ENCODE measurements around the gene EMD.

The EMD gene

GRCh38 chrX:154348646-154349358 is 30.3 kb upstream of the EMD start:
- WGBS, 2 experiments, result 93 to 95% methylated on average over 24 of the region's 24 CpGs
- no peak overlapping the region for H3K4me3 ChIP-seq (ENCODE audit: insufficient read depth, low read depth, low read length)
- H3K4me1 ChIP-seq (ENCODE audit: control insufficient read depth, insufficient read depth, low read length), result no peaks in the 10 kb centered on the region
- no peaks in the 10 kb centered on the region for H3K9me3 ChIP-seq (ENCODE audit: control insufficient read depth, low read length)
- H3K27ac ChIP-seq (ENCODE audit: insufficient read depth, low read depth, low read length, poor library complexity, severe bottlenecking), result peak overlapping the region; percentile 26
- H3K27me3 ChIP-seq (ENCODE audit: control insufficient read depth, insufficient read depth, low read length, poor library complexity, severe bottlenecking), result no peaks in the 10 kb centered on the region
- H3K36me3 ChIP-seq (ENCODE audit: control insufficient read depth, insufficient read depth, low read length), result peaks cover 34% of the 10 kb centered on the region

GRCh38 chrX:154349359-154349935 is 29.6 kb upstream of the EMD start:
- Histone ChIP-seq H3K36me3 (ENCODE audit: control insufficient read depth, insufficient read depth, low read length) (peaks cover 40% of the 10 kb centered on the region), H3K27me3 (ENCODE audit: control insufficient read depth, insufficient read depth, low read length, poor library complexity, severe bottlenecking) (no peaks in the 10 kb centered on the region), H3K4me3 (ENCODE audit: insufficient read depth, low read depth, low read length) (no peak overlapping the region), H3K9me3 (ENCODE audit: control insufficient read depth, low read length) (no peaks in the 10 kb centered on the region), H3K4me1 (ENCODE audit: control insufficient read depth, insufficient read depth, low read length) (no peaks in the 10 kb centered on the region), H3K27ac (ENCODE audit: insufficient read depth, low read depth, low read length, poor library complexity, severe bottlenecking) (no peak overlapping the region)
- WGBS, 2 experiments, result 93 to 95% methylated on average over 19 of the region's 19 CpGs

- 95 to 96% methylated on average over 15 of the region's 15 CpGs for WGBS, 2 experiments
- Histone ChIP-seq H3K4me1 (ENCODE audit: control insufficient read depth, insufficient read depth, low read length) (no peaks in the 10 kb centered on the region), H3K27ac (ENCODE audit: insufficient read depth, low read depth, low read length, poor library complexity, severe bottlenecking) (no peak overlapping the region), H3K36me3 (ENCODE audit: control insufficient read depth, insufficient read depth, low read length) (peaks cover 41% of the 10 kb centered on the region), H3K9me3 (ENCODE audit: control insufficient read depth, low read length) (no peaks in the 10 kb centered on the region), H3K27me3 (ENCODE audit: control insufficient read depth, insufficient read depth, low read length, poor library complexity, severe bottlenecking) (no peaks in the 10 kb centered on the region), H3K4me3 (ENCODE audit: insufficient read depth, low read depth, low read length) (no peak overlapping the region)
These were observed 29.1 kb upstream of the EMD start for GRCh38 chrX:154349979-154350378.

- H3K36me3 ChIP-seq (ENCODE audit: control insufficient read depth, insufficient read depth, low read length), result peaks cover 41% of the 10 kb centered on the region
These were observed 28.5 kb upstream of the EMD start for GRCh38 chrX:154350429-154351182.

GRCh38 chrX:154351183-154352011 is 27.7 kb upstream of the EMD start:
- Histone ChIP-seq H3K36me3 (ENCODE audit: control insufficient read depth, insufficient read depth, low read length) (peaks cover 44% of the 10 kb centered on the region), H3K27ac (ENCODE audit: insufficient read depth, low read depth, low read length, poor library complexity, severe bottlenecking) (no peak overlapping the region), H3K9me3 (ENCODE audit: control insufficient read depth, low read length) (no peaks in the 10 kb centered on the region), H3K4me1 (ENCODE audit: control insufficient read depth, insufficient read depth, low read length) (no peaks in the 10 kb centered on the region), H3K27me3 (ENCODE audit: control insufficient read depth, insufficient read depth, low read length, poor library complexity, severe bottlenecking) (no peaks in the 10 kb centered on the region), H3K4me3 (ENCODE audit: insufficient read depth, low read depth, low read length) (no peak overlapping the region)
- 96% methylated on average over 30 of the region's 30 CpGs for WGBS, 2 experiments

More at GRCh38 chrX:154350429-154351182, 28.5 kb upstream of the EMD start:
- H3K27me3 ChIP-seq (ENCODE audit: control insufficient read depth, insufficient read depth, low read length, poor library complexity, severe bottlenecking), result no peaks in the 10 kb centered on the region
- 94 to 97% methylated on average over 19 of the region's 19 CpGs for whole genome bisulfite sequencing, 2 experiments
- no peaks in the 10 kb centered on the region for H3K4me1 ChIP-seq (ENCODE audit: control insufficient read depth, insufficient read depth, low read length)
- peak overlapping the region; percentile 26 for H3K27ac ChIP-seq (ENCODE audit: insufficient read depth, low read depth, low read length, poor library complexity, severe bottlenecking)
- no peaks in the 10 kb centered on the region for H3K9me3 ChIP-seq (ENCODE audit: control insufficient read depth, low read length)
- no peak overlapping the region for H3K4me3 ChIP-seq (ENCODE audit: insufficient read depth, low read depth, low read length)

- Histone ChIP-seq H3K27ac (ENCODE audit: insufficient read depth, low read depth, low read length, poor library complexity, severe bottlenecking) (no peak overlapping the region), H3K27me3 (ENCODE audit: control insufficient read depth, insufficient read depth, low read length, poor library complexity, severe bottlenecking) (no peaks in the 10 kb centered on the region), H3K36me3 (ENCODE audit: control insufficient read depth, insufficient read depth, low read length) (peaks cover 45% of the 10 kb centered on the region)
These were observed 27.1 kb upstream of the EMD start for GRCh38 chrX:154352012-154352401.

GRCh38 chrX:154352466-154352865 is 26.6 kb upstream of the EMD start:
- Histone ChIP-seq H3K27me3 (ENCODE audit: control insufficient read depth, insufficient read depth, low read length, poor library complexity, severe bottlenecking) (no peaks in the 10 kb centered on the region), H3K27ac (ENCODE audit: insufficient read depth, low read depth, low read length, poor library complexity, severe bottlenecking) (no peak overlapping the region), H3K4me1 (ENCODE audit: control insufficient read depth, insufficient read depth, low read length) (no peaks in the 10 kb centered on the region), H3K9me3 (ENCODE audit: control insufficient read depth, low read length) (no peaks in the 10 kb centered on the region), H3K4me3 (ENCODE audit: insufficient read depth, low read depth, low read length) (no peak overlapping the region), H3K36me3 (ENCODE audit: control insufficient read depth, insufficient read depth, low read length) (peaks cover 49% of the 10 kb centered on the region)
- WGBS, 2 experiments, result 96 to 97% methylated on average over 13 of the region's 13 CpGs

More at GRCh38 chrX:154352012-154352401, 27.1 kb upstream of the EMD start:
- WGBS, 2 experiments, result 94% methylated on average over 14 of the region's 14 CpGs
- Histone ChIP-seq H3K9me3 (ENCODE audit: control insufficient read depth, low read length) (no peaks in the 10 kb centered on the region), H3K4me1 (ENCODE audit: control insufficient read depth, insufficient read depth, low read length) (no peaks in the 10 kb centered on the region), H3K4me3 (ENCODE audit: insufficient read depth, low read depth, low read length) (no peak overlapping the region)

- Histone ChIP-seq H3K4me1 (ENCODE audit: control insufficient read depth, insufficient read depth, low read length) (no peaks in the 10 kb centered on the region), H3K36me3 (ENCODE audit: control insufficient read depth, insufficient read depth, low read length) (peaks cover 56% of the 10 kb centered on the region), H3K27ac (ENCODE audit: insufficient read depth, low read depth, low read length, poor library complexity, severe bottlenecking) (no peak overlapping the region), H3K27me3 (ENCODE audit: control insufficient read depth, insufficient read depth, low read length, poor library complexity, severe bottlenecking) (no peaks in the 10 kb centered on the region), H3K4me3 (ENCODE audit: insufficient read depth, low read depth, low read length) (no peak overlapping the region), H3K9me3 (ENCODE audit: control insufficient read depth, low read length) (no peaks in the 10 kb centered on the region)
- WGBS, 2 experiments, result 96 to 97% methylated on average over 24 of the region's 24 CpGs
These were observed 25.8 kb upstream of the EMD start for GRCh38 chrX:154353172-154353843.

GRCh38 chrX:154354013-154354412 is 25.1 kb upstream of the EMD start:
- WGBS, 2 experiments, result 93 to 96% methylated on average over 14 of the region's 14 CpGs
- Histone ChIP-seq H3K9me3 (ENCODE audit: control insufficient read depth, low read length) (no peaks in the 10 kb centered on the region), H3K27me3 (ENCODE audit: control insufficient read depth, insufficient read depth, low read length, poor library complexity, severe bottlenecking) (no peaks in the 10 kb centered on the region), H3K36me3 (ENCODE audit: control insufficient read depth, insufficient read depth, low read length) (peaks cover 56% of the 10 kb centered on the region), H3K27ac (ENCODE audit: insufficient read depth, low read depth, low read length, poor library complexity, severe bottlenecking) (no peak overlapping the region), H3K4me3 (ENCODE audit: insufficient read depth, low read depth, low read length) (no peak overlapping the region), H3K4me1 (ENCODE audit: control insufficient read depth, insufficient read depth, low read length) (no peaks in the 10 kb centered on the region)
